ENCODE measurements around the gene NANOG.
"Not testable (repeated sequence)": the region's sequence is repeated elsewhere in the genome, so short reads cannot be mapped to it uniquely, and the experiment has no call there.

The NANOG gene

DNA sequence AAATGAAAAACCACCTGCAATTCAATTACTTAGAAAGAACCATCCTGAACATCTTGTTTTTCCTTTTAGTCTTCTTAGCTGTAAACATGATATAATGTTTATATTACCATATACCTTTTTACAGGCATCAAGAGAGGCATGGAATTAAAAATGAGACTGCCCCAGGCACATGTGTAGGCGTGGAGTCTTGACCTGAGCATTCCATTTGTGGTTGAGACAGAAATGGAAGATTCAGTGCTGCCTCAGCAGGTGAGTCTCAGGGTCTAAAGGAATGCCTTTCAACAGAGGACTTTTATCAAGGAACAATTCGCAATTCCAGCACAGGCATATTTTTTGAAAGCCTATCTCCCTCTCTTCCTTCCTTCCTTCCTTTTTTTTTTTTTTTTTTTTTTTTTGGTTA, 32.2 kb upstream of the NANOG start:
- TF ChIP-seq POLR2A (IDR thresholded peaks at IDR 0.05; ENCODE audit: extremely low read depth, insufficient read length) (no peak), MYC (IDR thresholded peaks at IDR 0.05; ENCODE audit: low read depth, low read length) (no peak)
- TF ChIP-seq, protein P1, sequence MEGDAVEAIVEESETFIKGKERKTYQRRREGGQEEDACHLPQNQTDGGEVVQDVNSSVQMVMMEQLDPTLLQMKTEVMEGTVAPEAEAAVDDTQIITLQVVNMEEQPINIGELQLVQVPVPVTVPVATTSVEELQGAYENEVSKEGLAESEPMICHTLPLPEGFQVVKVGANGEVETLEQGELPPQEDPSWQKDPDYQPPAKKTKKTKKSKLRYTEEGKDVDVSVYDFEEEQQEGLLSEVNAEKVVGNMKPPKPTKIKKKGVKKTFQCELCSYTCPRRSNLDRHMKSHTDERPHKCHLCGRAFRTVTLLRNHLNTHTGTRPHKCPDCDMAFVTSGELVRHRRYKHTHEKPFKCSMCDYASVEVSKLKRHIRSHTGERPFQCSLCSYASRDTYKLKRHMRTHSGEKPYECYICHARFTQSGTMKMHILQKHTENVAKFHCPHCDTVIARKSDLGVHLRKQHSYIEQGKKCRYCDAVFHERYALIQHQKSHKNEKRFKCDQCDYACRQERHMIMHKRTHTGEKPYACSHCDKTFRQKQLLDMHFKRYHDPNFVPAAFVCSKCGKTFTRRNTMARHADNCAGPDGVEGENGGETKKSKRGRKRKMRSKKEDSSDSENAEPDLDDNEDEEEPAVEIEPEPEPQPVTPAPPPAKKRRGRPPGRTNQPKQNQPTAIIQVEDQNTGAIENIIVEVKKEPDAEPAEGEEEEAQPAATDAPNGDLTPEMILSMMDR (IDR thresholded peaks at IDR 0.05; ENCODE audit: low read depth, low read length) = no peak
- TF ChIP-seq, protein P2, sequence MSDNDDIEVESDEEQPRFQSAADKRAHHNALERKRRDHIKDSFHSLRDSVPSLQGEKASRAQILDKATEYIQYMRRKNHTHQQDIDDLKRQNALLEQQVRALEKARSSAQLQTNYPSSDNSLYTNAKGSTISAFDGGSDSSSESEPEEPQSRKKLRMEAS (IDR thresholded peaks at IDR 0.05; ENCODE audit: low read depth, low read length) = no peak
- H3K4me3 ChIP-seq (ENCODE audit: low read depth, low read length) = no peak overlapping the region
- DNase-seq (ENCODE audit: low read depth) = no peak

DNA sequence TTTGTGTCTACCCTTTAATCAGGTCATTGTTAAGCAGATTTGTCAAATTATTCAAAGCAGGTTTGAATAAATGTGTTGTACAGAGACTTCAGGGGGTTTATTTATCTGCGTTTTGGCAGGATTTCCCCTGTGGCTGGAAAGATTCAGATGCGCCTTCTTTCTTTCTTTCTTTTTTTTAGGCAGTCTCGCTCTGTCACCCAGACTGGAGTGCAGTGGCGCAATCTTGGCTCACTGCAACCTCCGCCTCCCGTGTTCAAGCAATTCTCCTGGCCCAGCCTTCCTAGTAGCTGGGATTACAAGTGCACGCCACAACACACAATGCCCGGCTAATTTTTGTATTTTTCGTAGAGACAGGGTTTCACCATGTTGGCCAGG, 30.4 kb upstream of the NANOG start:
- TF ChIP-seq, protein P2 (IDR thresholded peaks at IDR 0.05; ENCODE audit: low read depth, low read length) = no peak
- TF ChIP-seq POLR2A (IDR thresholded peaks at IDR 0.05; ENCODE audit: extremely low read depth, insufficient read length) (no peak), MYC (IDR thresholded peaks at IDR 0.05; ENCODE audit: low read depth, low read length) (no peak)
- TF ChIP-seq, protein P1 (IDR thresholded peaks at IDR 0.05; ENCODE audit: low read depth, low read length) = no peak
- no peak for DNase-seq (ENCODE audit: low read depth)
- no peak overlapping the region for H3K4me3 ChIP-seq (ENCODE audit: low read depth, low read length)

DNA sequence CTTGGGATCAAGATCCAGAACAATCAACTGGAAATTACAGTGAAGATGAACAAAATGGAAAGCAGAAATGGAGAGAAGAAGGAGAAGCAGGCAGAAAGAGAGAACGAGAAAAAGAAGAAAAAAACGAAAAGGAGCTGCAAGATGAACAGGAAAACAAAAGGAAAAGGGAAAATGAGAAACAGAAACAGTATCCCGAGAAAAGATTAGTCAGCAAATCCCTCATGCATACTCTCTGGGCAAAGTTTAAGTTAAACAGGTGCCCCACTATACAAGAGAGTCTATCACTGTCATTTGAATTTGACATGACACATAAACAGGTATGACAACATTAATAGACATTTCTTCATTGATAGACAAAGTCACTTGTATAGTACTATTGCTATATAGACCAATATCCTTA, 19.2 kb upstream of the NANOG start:
- DNase-seq (ENCODE audit: low read depth) = no peak
- TF ChIP-seq, protein P2 (IDR thresholded peaks at IDR 0.05; ENCODE audit: low read depth, low read length) = no peak
- TF ChIP-seq MYC (IDR thresholded peaks at IDR 0.05; ENCODE audit: low read depth, low read length) (no peak), POLR2A (IDR thresholded peaks at IDR 0.05; ENCODE audit: extremely low read depth, insufficient read length) (no peak)
- TF ChIP-seq, protein P1 (IDR thresholded peaks at IDR 0.05; ENCODE audit: low read depth, low read length) = no peak

DNA sequence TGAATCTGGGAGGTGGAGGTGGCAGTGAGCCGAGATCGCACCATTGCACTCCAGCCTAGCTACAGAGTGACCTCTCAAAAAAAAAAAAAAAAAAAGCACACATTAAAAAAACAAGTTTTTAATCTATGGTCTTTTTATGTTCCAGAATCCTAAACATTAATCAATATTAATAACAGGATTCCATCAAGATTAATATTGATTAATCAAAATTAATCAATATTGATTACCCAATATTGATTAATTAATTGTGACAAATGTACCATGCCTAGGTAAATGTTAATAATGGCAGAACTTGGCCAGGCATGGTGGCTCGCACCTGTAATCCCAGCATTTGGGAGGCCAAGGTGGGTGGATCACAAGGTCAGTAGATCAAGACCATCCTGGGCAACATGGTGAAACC, 7.9 kb upstream of the NANOG start:
- H3K4me3 ChIP-seq (ENCODE audit: low read depth, low read length) = no peak overlapping the region
- TF ChIP-seq, protein P2 (IDR thresholded peaks at IDR 0.05; ENCODE audit: low read depth, low read length) = no peak
- no peak for TF ChIP-seq POLR2A (IDR thresholded peaks at IDR 0.05; ENCODE audit: extremely low read depth, insufficient read length)
- TF ChIP-seq, protein P1 (IDR thresholded peaks at IDR 0.05; ENCODE audit: low read depth, low read length) = no peak
- no peak for TF ChIP-seq MYC (IDR thresholded peaks at IDR 0.05; ENCODE audit: low read depth, low read length)
- DNase-seq (ENCODE audit: low read depth) = no peak

More for the DNA sequence above, 19.2 kb upstream of the NANOG start:
- no peak overlapping the region for H3K4me3 ChIP-seq (ENCODE audit: low read depth, low read length)

DNA sequence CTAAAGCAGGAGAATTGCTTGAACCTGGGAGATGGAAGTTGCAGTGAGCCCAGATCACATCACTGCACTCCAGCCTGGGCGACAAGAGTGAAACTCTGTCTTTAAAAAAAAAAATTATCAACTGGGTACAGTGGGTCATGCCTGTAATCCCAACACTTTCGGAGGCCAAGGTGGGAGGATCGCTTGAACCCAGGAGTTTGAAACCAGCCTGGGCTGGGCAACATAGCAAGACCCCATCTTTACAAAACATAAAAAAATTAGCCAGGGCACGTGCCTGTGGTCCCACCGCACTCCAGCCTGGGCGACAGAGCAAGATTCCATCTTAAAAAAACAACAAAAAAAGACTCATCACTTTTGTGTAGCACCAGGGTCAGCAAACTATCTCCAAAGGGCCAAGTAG, 7.1 kb upstream of the NANOG start:
- TF ChIP-seq, protein P1 (IDR thresholded peaks at IDR 0.05; ENCODE audit: low read depth, low read length) = no peak
- TF ChIP-seq, protein P2 (IDR thresholded peaks at IDR 0.05; ENCODE audit: low read depth, low read length) = no peak
- TF ChIP-seq MYC (IDR thresholded peaks at IDR 0.05; ENCODE audit: low read depth, low read length) = no peak
- H3K4me3 ChIP-seq (ENCODE audit: low read depth, low read length) = no peak overlapping the region
- DNase-seq (ENCODE audit: low read depth) = no peak

DNA sequence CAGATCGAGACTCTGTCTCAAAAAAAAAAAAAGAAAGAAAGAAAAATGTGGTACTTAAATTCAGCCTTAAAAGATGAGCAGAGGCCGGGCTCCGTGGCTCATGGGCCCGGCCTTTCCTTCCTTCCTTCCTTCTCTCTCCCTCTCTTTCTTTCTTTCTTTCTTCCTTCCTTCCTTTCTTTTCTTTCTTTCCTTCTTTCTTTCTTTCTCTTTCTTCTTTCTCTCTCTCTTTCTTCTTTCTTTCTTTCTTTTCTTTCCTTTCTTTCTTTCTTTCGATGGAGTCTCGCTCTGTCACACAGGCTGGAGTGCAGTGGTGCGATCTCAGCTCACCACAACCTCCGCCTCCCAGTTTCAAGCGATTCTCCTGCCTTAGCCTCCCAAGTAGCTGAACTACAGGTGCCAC, 5.8 kb upstream of the NANOG start:
- DNase-seq (ENCODE audit: low read depth); H3K4me3 ChIP-seq (ENCODE audit: low read depth, low read length): not testable (repeated sequence)

Data from NB4 (cell line).